Neural progenitor cell (in vitro differentiated cells): Measurements from ENCODE around the gene PAK4. TPM values are rescaled to one million over a fixed set of nuclear protein-coding genes. Genes with fewer than 3 reads are reported as not detected.

Experiments
- DNase-seq: peaks from one replicate; pipeline ENCODE4 v3.0.0-alpha.2; 2016; ENCODE audit warnings: low spot score
- H2AFZ ChIP-seq: fragments of 200-600 bp; sonication (generic); replicated peaks from 2 replicates; pipeline ENCODE4 v1.6.1; 2016; ENCODE audit warnings: antibody characterized with exemption
- H3F3A ChIP-seq: fragments of 200-600 bp; sonication (generic); 2 replicates; pipeline ENCODE4 v1.6.1; 2016; ENCODE audit warnings: antibody characterized with exemption, low read depth
- H3K27ac ChIP-seq: fragments of 200-600 bp; sonication (generic); 2 replicates; pipeline ENCODE4 v1.5.1; 2016; ENCODE audit warnings: mild to moderate bottlenecking
- H3K27me3 ChIP-seq: fragments of 200-600 bp; sonication (generic); 2 replicates; pipeline ENCODE4 v1.6.1; 2016; ENCODE audit warnings: mild to moderate bottlenecking, moderate library complexity
- H3K36me3 ChIP-seq: fragments of 200-600 bp; sonication (generic); 2 replicates; pipeline ENCODE4 v1.5.1; 2016
- H3K4me1 ChIP-seq: fragments of 200-600 bp; sonication (generic); 2 replicates; pipeline ENCODE4 v1.6.1; 2016; ENCODE audit warnings: mixed run types
- H3K4me2 ChIP-seq: fragments of 200-600 bp; sonication (generic); 2 replicates; pipeline ENCODE4 v1.6.1; 2016
- H3K4me3 ChIP-seq: fragments of 200-600 bp; sonication (generic); 2 replicates; pipeline ENCODE4 v1.5.1; 2016
- H3K79me2 ChIP-seq: fragments of 200-600 bp; sonication (generic); 2 replicates; pipeline ENCODE4 v1.6.1; 2016; ENCODE audit warnings: low read depth
- H3K9ac ChIP-seq: fragments of 200-600 bp; sonication (generic); 2 replicates; pipeline ENCODE4 v1.6.1; 2016
- H3K9me3 ChIP-seq: fragments of 200-600 bp; sonication (generic); 2 replicates; pipeline ENCODE4 v1.5.1; 2016; ENCODE audit warnings: low read depth
- H4K20me1 ChIP-seq: fragments of 200-600 bp; sonication (generic); 2 replicates; pipeline ENCODE4 v1.6.1; 2016; ENCODE audit warnings: low read depth
- H3K27ac Mint-ChIP-seq: 3 replicates; pipeline ENCODE4 v1.8.0; 2021; ENCODE audit warnings: mixed read lengths
- H3K27me3 Mint-ChIP-seq: 2 replicates; pipeline ENCODE4 v1.8.0; 2022; ENCODE audit warnings: low read depth, mild to moderate bottlenecking, inconsistent platforms, moderate library complexity, mixed read lengths; ENCODE audit not compliant: insufficient read depth
- H3K36me3 Mint-ChIP-seq: 3 replicates; pipeline ENCODE4 v1.8.0; 2021; ENCODE audit warnings: mixed read lengths
- H3K4me1 Mint-ChIP-seq: 3 replicates; pipeline ENCODE4 v1.8.0; 2021; ENCODE audit warnings: mixed read lengths
- H3K4me3 Mint-ChIP-seq: 3 replicates; pipeline ENCODE4 v1.8.0; 2021; ENCODE audit warnings: mild to moderate bottlenecking, moderate library complexity, mixed read lengths
- H3K9me3 Mint-ChIP-seq: 3 replicates; pipeline ENCODE4 v1.8.0; 2020; ENCODE audit warnings: mixed read lengths
- EZH2 ChIP-seq: fragments of 200-600 bp; sonication (generic); IDR thresholded peaks from 2 replicates; pipeline ENCODE4 v1.6.1; 2017; ENCODE audit warnings: antibody characterized with exemption, mild to moderate bottlenecking, moderate library complexity
- EZH2phosphoT487 ChIP-seq: fragments of 200-600 bp; sonication (generic); IDR thresholded peaks from 2 replicates; pipeline ENCODE4 v1.6.1; 2017; ENCODE audit warnings: antibody characterized with exemption
- total RNA-seq: library from RNA; depleted of rRNA; stranded (reverse); fragments of >200 nt; gene quantifications from 2 replicates; pipeline ENCODE4 v1.2.3, GENCODE V29; 2015; ENCODE audit warnings: low replicate concordance
- TF ChIP-seq, protein P1 (sequence below): fragments of 200-600 bp; sonication (generic); IDR thresholded peaks from 2 replicates; pipeline ENCODE4 v1.5.1; 2017; ENCODE audit warnings: antibody characterized with exemption, mild to moderate bottlenecking

Gene PAK4
- total RNA-seq, 1 donor from 2014 or later = 9.7 TPM

GRCh38 chr19:39203372-39204341 lies 78.1 kb downstream of the PAK4 start, which contains the start of gene SYCN:
Gene SYCN (minus strand): TSS chr19:39204263. CDS start chr19:39204254, 9 bp downstream.
- Mint-ChIP-seq H3K36me3 (no peaks in the 10 kb centered on the region), H3K27me3 (peaks cover 10% of the 10 kb centered on the region), H3K4me1 (peaks cover 10% of the 10 kb centered on the region), H3K4me3 (no peak within 1 kb of the TSS), H3K27ac (peak within 1 kb of the TSS; percentile 19), H3K9me3 (no peaks in the 10 kb centered on the region)
- H3K9ac ChIP-seq = no peak within 1 kb of the TSS
- no peak within 1 kb of the TSS for H3K27ac ChIP-seq
- H3K27me3 ChIP-seq = peaks cover 25% of the 10 kb centered on the region
- no peak within 1 kb of the TSS for H3K4me3 ChIP-seq
- no peaks in the 10 kb centered on the region for H3F3A ChIP-seq
- no peak for DNase-seq
- no peaks in the 10 kb centered on the region for H3K36me3 ChIP-seq
- no peaks in the 10 kb centered on the region for H3K4me1 ChIP-seq
- TF ChIP-seq EZH2phosphoT487 = no peak
- H3K79me2 ChIP-seq = no peaks in the 10 kb centered on the region
- H3K4me2 ChIP-seq = no peak within 1 kb of the TSS
- H3K9me3 ChIP-seq = no peaks in the 10 kb centered on the region
- no peaks in the 10 kb centered on the region for H4K20me1 ChIP-seq
- no peak within 1 kb of the TSS for H2AFZ ChIP-seq

DNA sequence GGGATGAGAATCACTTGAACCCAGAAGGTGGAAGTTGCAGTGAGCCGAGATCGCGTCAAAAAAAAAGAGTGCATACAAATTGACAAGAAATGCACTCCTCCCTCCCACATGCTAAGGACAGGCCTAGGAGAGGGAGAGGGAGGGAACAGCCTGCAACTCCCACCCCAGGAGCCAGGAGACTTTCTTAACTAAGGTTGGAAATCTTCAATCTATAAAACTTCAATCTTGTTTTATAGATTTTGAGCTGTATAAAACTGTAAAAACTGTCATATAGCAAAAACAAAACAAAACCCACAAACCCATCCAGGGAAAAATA lies 79.8 kb downstream of the PAK4 start:
- H3K4me1 ChIP-seq = no peaks in the 10 kb centered on the region
- H3K27me3 ChIP-seq = peaks cover 20% of the 10 kb centered on the region
- peak overlapping the region; percentile 15 for H3K4me3 Mint-ChIP-seq
- no peaks in the 10 kb centered on the region for H3K9me3 Mint-ChIP-seq
- no peaks in the 10 kb centered on the region for H4K20me1 ChIP-seq
- peaks cover 11% of the 10 kb centered on the region for H3K27me3 Mint-ChIP-seq
- no peak overlapping the region for H2AFZ ChIP-seq
- no peak overlapping the region for H3K4me2 ChIP-seq
- H3K36me3 ChIP-seq = no peaks in the 10 kb centered on the region
- no peaks in the 10 kb centered on the region for H3F3A ChIP-seq
- no peak for DNase-seq
- no peak overlapping the region for H3K27ac ChIP-seq
- no peak overlapping the region for H3K9ac ChIP-seq
- H3K79me2 ChIP-seq = no peaks in the 10 kb centered on the region
- H3K4me1 Mint-ChIP-seq = peaks cover 10% of the 10 kb centered on the region
- H3K9me3 ChIP-seq = no peaks in the 10 kb centered on the region
- TF ChIP-seq EZH2phosphoT487 (no peak), EZH2 (no peak)
- TF ChIP-seq, protein P1, sequence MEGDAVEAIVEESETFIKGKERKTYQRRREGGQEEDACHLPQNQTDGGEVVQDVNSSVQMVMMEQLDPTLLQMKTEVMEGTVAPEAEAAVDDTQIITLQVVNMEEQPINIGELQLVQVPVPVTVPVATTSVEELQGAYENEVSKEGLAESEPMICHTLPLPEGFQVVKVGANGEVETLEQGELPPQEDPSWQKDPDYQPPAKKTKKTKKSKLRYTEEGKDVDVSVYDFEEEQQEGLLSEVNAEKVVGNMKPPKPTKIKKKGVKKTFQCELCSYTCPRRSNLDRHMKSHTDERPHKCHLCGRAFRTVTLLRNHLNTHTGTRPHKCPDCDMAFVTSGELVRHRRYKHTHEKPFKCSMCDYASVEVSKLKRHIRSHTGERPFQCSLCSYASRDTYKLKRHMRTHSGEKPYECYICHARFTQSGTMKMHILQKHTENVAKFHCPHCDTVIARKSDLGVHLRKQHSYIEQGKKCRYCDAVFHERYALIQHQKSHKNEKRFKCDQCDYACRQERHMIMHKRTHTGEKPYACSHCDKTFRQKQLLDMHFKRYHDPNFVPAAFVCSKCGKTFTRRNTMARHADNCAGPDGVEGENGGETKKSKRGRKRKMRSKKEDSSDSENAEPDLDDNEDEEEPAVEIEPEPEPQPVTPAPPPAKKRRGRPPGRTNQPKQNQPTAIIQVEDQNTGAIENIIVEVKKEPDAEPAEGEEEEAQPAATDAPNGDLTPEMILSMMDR = no peak
- H3K27ac Mint-ChIP-seq = peak overlapping the region; percentile 29
- no peak overlapping the region for H3K4me3 ChIP-seq
- no peaks in the 10 kb centered on the region for H3K36me3 Mint-ChIP-seq

DNA sequence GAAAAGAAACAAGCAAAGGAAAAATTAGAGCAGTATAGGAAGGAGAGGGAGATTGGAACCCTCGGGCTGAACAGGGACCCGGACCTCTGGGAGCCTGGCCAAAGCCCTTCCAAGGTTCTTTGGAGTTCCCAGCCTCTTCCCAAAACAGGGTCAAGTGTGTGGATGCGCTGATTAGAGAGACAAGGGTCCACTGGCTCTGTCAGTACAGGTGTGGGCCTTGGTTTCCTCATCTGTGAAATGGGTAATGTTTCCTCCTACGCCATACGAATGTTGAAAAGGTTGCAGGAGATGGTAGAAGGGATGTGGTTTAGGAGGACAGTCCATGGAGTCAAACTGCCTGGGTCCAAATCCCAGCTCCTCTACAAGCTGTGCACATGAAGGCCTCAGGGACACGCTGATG lies 80.5 kb downstream of the PAK4 start:
- no peak overlapping the region for H2AFZ ChIP-seq
- H3F3A ChIP-seq = no peaks in the 10 kb centered on the region
- Mint-ChIP-seq H3K9me3 (no peaks in the 10 kb centered on the region), H3K27ac (no peak overlapping the region), H3K4me1 (peaks cover 5% of the 10 kb centered on the region), H3K27me3 (peaks cover 13% of the 10 kb centered on the region), H3K36me3 (no peaks in the 10 kb centered on the region), H3K4me3 (no peak overlapping the region)
- H3K27me3 ChIP-seq = peaks cover 20% of the 10 kb centered on the region
- H3K4me3 ChIP-seq = no peak overlapping the region
- TF ChIP-seq, protein P1 = no peak
- TF ChIP-seq EZH2phosphoT487 (no peak), EZH2 (no peak)
- H3K4me2 ChIP-seq = no peak overlapping the region
- no peaks in the 10 kb centered on the region for H3K9me3 ChIP-seq
- no peaks in the 10 kb centered on the region for H4K20me1 ChIP-seq
- no peak overlapping the region for H3K27ac ChIP-seq
- H3K36me3 ChIP-seq = no peaks in the 10 kb centered on the region
- H3K4me1 ChIP-seq = no peaks in the 10 kb centered on the region
- H3K79me2 ChIP-seq = no peaks in the 10 kb centered on the region
- no peak for DNase-seq
- no peak overlapping the region for H3K9ac ChIP-seq

GRCh38 chr19:39207293-39207836 lies 81.8 kb downstream of the PAK4 start:
- no peak overlapping the region for H2AFZ ChIP-seq
- H3K27ac ChIP-seq = no peak overlapping the region
- no peaks in the 10 kb centered on the region for H3K79me2 ChIP-seq
- H3K4me1 ChIP-seq = no peaks in the 10 kb centered on the region
- Mint-ChIP-seq H3K9me3 (no peaks in the 10 kb centered on the region), H3K4me3 (no peak overlapping the region), H3K36me3 (no peaks in the 10 kb centered on the region), H3K27ac (no peak overlapping the region), H3K4me1 (no peaks in the 10 kb centered on the region), H3K27me3 (peaks cover 10% of the 10 kb centered on the region)
- no peak for DNase-seq
- no peak overlapping the region for H3K4me2 ChIP-seq
- TF ChIP-seq EZH2phosphoT487 = no peak
- no peak for TF ChIP-seq EZH2
- TF ChIP-seq, protein P1 = no peak
- H3F3A ChIP-seq = no peaks in the 10 kb centered on the region
- H3K9me3 ChIP-seq = no peaks in the 10 kb centered on the region
- no peaks in the 10 kb centered on the region for H4K20me1 ChIP-seq
- H3K36me3 ChIP-seq = no peaks in the 10 kb centered on the region
- no peak overlapping the region for H3K4me3 ChIP-seq
- H3K9ac ChIP-seq = no peak overlapping the region
- peaks cover 20% of the 10 kb centered on the region for H3K27me3 ChIP-seq
